GM12873 (cell line): Measurements from ENCODE around the gene ZNF337.

Source experiments
- TF ChIP-seq, protein P1 (sequence below): IDR thresholded peaks from 2 replicates; pipeline ENCODE4 v1.5.1; 2012; ENCODE audit warnings: low read depth, mild to moderate bottlenecking, moderate library complexity, low read length, control low read depth; ENCODE audit not compliant: insufficient read depth; ENCODE audit errors: missing control alignments

The ZNF337 gene

DNA sequence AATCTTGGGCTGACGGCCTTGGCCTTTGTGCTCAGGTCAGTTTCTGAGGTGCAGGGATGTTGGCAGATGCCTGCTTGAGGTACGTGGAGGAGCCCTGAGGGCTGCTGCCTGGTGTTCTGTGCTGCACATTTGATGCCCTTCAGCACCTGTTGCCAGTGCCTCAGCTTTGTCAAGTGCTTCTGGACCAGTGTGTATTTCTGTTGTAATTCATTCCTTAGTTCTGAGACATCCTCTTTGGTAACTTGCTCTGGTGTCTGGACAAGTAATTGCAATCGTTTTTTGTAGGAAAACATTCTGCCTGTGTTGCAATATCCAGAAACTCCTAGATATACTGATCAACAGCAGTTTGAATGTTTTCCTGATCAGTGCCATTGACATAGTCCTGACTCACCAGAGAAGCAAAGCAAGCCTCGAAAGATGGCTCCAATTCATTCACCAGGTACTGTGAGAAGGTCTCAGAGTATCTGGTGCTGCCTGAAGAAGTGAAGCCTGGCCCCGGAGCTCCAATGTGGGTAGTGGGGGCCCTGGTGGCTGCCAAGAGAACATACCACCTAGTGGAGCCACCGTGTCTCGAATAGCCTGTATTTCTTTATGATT lies 26.7 kb downstream of the ZNF337 start:
- TF ChIP-seq, protein P1, sequence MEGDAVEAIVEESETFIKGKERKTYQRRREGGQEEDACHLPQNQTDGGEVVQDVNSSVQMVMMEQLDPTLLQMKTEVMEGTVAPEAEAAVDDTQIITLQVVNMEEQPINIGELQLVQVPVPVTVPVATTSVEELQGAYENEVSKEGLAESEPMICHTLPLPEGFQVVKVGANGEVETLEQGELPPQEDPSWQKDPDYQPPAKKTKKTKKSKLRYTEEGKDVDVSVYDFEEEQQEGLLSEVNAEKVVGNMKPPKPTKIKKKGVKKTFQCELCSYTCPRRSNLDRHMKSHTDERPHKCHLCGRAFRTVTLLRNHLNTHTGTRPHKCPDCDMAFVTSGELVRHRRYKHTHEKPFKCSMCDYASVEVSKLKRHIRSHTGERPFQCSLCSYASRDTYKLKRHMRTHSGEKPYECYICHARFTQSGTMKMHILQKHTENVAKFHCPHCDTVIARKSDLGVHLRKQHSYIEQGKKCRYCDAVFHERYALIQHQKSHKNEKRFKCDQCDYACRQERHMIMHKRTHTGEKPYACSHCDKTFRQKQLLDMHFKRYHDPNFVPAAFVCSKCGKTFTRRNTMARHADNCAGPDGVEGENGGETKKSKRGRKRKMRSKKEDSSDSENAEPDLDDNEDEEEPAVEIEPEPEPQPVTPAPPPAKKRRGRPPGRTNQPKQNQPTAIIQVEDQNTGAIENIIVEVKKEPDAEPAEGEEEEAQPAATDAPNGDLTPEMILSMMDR: no peak

DNA sequence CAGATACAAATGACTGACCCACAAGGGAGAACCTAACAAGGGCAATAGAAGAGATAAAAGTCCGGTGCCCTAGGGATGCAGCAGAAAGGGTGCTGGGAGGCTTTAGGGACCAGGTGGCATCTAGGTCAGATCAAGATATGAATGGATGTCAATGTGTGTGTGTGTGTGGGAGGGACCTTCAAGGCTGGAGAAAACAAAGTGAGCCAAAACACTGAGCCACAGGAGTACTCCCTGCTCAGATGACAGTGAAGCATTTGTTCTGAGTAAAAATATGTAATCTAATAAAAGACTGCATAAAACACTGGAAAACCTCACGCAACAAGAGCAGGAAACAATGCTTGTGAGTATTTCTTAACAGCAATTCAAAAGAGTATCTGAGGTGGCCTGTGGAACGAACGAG lies 28.2 kb downstream of the ZNF337 start:
- TF ChIP-seq, protein P1: no peak

DNA sequence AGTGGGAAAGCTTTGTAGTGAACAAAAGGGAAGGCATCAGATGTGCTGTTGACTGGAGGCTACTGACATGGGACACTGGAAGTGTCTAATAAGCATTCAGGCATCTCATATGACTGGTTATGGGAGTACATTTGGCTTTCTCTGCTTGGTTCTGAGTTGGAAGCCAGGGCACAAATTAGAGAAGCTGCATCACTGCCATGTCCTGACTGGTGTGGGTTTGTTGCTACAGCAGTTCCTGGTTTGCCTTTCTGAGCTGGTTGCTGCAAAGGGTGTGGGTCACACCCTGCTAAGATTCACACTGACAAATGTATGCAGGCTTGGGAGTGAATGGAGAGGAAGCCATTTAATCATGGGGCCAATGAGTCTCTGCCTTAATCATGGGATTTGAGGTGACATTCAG lies 36.7 kb downstream of the ZNF337 start:
- TF ChIP-seq, protein P1: no peak

DNA sequence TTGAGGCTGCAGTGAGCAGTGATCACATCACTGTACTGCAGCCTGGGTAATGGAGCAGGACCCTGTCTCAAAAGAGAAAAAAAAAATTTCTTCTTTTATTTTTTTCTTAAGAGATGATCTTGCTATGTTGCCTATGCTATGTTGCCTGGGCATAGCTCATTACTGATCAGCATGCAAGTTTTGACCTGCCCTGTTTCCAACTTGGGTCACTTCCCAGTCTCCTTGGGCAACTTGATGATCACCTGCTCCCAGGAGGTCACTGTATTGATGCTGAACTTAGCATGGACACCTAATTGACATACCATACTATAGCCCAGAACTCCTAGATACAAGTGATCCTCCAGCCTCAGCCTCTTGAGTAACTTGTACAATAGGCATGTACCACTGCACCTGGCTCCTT lies 42.2 kb downstream of the ZNF337 start:
- TF ChIP-seq, protein P1: no peak

DNA sequence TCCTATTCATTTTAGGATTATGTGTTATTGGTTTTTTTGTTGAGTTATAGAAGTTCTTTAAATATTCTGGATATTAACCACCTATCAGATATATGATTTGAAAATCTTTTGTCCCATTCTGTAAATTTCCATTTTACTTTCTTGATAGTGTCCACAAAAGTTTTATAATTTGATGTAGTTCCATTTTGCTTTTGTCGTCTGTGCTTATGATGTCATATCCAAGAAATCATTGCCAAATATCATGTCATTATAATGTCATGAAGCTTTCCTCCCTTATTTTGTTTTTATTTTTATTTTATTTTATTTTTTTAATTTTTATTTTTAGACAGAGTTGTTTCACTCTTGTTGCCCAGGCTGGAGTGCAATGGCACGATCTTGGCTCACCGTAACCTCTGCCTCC lies 51.8 kb downstream of the ZNF337 start:
- TF ChIP-seq, protein P1: no peak

DNA sequence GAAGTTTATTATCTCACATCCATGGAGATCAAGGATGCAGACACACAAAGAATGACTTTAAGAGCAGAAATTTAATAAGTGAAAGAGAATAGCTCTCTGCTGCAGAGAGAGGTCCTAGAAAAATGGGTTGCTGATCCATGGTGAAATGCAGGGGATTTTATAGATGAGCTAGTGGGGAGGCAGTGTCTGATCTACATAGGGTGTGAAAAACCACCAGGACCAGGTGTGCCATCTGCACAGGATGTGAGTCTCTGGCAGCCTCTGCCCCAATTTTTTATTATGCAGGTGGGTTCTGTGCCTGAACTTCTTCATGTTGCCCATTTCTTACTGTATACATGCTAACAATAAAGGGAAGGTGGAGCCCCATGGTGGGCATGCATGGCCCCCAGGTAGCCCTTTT lies 52.9 kb downstream of the ZNF337 start:
- TF ChIP-seq, protein P1: no peak

DNA sequence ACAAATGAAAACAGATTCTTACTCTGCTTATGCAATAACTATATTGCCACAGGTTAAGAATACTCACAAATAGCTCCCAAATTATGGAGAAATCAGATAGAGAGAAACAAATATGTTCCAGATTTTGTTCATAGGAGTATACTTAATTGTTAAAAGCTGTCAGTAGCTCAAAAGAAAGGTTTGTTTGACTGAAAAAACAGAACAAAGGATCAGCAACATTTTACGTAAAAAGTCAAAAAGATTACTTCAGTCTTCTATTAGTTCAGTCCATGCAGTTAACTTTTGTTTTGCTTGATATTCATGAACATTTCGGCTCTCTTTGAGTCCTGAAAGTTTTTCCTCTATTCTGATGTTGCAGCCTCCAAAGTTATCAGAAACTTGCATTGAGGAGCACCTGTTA lies 59.4 kb downstream of the ZNF337 start:
- TF ChIP-seq, protein P1: no peak
